ENCODE data around the gene ABI3. TPM values are rescaled to one million over a fixed set of nuclear protein-coding genes. Genes with fewer than 3 reads are reported as not detected.
"Not testable (repeated sequence)": the region's sequence is repeated elsewhere in the genome, so short reads cannot be mapped to it uniquely, and the experiment has no call there.

The ABI3 gene
- total and polyA plus RNA-seq, 4 donors, result 6.9 to 20.0 (median 17.7) TPM

DNA sequence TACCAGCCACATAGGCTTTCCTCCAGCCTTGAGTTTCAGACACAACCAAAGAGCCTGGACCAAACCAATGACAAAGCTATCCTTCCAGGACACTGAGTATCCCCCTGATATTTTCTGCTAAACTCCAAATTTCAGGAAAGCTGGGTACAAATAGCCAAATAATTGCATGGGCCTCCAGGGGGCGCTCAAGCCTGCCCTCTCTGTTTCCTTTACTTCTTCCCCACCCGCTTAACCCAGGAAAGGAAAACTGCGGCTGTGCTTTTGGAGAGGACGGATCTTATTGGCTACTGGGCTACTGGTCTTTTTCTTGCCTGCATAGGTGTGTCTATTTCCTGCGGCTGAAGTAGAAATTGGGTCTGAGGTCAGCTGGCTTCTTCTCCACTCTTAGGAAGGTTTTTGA is 30.2 kb upstream of the ABI3 start:
- WGBS, 2 donors, result 13 to 15% methylated on average over 5 of the region's 5 CpGs
- no peak for ATAC-seq (ENCODE audit: insufficient read depth, low FRiP score)
- peak; percentile 32 to 45 (median 34) for DNase-seq

DNA sequence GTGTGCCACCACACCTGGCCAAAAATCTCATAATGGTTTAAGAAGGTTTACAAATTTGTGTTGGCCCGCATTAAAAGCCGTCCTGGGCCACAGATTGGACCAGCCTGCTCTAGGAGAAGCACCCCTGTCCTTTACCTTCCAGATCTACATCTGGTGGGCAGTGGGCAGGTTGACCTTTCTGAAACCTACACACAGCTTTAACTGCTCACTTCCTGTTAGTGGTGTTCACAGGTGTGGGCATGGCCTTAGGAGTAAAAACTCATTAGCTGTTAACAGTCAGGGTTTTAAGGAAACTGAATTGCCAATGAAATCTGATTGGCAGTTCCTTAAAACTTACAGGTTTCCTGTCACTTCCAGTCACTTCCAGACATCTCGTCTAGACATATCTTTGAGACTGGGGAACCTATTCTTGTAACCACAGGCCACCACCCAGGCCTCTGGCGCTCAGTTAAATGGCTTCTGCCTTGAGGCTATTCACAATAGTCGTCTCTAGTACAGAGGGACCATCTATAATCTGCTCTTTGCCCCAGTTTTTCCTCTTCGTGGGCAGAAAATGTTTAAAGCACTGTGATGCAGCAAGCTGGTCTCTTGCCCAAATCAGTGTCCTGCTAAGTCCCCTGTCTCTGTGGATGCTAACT is 29.4 kb upstream of the ABI3 start:
- TF ChIP-seq, protein P1, sequence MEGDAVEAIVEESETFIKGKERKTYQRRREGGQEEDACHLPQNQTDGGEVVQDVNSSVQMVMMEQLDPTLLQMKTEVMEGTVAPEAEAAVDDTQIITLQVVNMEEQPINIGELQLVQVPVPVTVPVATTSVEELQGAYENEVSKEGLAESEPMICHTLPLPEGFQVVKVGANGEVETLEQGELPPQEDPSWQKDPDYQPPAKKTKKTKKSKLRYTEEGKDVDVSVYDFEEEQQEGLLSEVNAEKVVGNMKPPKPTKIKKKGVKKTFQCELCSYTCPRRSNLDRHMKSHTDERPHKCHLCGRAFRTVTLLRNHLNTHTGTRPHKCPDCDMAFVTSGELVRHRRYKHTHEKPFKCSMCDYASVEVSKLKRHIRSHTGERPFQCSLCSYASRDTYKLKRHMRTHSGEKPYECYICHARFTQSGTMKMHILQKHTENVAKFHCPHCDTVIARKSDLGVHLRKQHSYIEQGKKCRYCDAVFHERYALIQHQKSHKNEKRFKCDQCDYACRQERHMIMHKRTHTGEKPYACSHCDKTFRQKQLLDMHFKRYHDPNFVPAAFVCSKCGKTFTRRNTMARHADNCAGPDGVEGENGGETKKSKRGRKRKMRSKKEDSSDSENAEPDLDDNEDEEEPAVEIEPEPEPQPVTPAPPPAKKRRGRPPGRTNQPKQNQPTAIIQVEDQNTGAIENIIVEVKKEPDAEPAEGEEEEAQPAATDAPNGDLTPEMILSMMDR (IDR thresholded peaks at IDR 0.05; ENCODE audit: control extremely low read depth, extremely low read depth), result no peak
- no peaks in the 10 kb centered on the region for H3K27me3 ChIP-seq (ENCODE audit: control insufficient read depth in 3 of 3, insufficient read depth in 3 of 3, low read length in 2 of 3)
- ATAC-seq (ENCODE audit: insufficient read depth, low FRiP score) (no peak), DNase-seq (no peak)
- no peak overlapping the region for H3K27ac ChIP-seq (ENCODE audit: low read depth in 1 of 2, low read length in 1 of 2)
- H3K36me3 ChIP-seq (ENCODE audit: control insufficient read depth in 4 of 4, insufficient read depth in 4 of 4, low read length in 4 of 4), result no peaks in the 10 kb centered on the region
- peaks cover 0 to 18% (median 10%) of the 10 kb centered on the region in 4 donors for H3K9me3 ChIP-seq (ENCODE audit: control insufficient read depth in 4 of 4, insufficient read depth in 3 of 4, low read length in 3 of 4)
- 76 to 81% methylated on average over 6 of the region's 6 CpGs for WGBS, 2 donors
- no peaks in the 10 kb centered on the region for H3K4me1 ChIP-seq (ENCODE audit: control insufficient read depth in 5 of 5, insufficient read depth in 5 of 5, low read length in 5 of 5)
- no peak overlapping the region for H3K4me3 ChIP-seq
- no peak overlapping the region for H3K9ac ChIP-seq (ENCODE audit: insufficient read depth in 1 of 2, low read length in 2 of 2)

More for the DNA sequence above, 30.2 kb upstream of the ABI3 start:
- peaks cover 0 to 22% (median 15%) of the 10 kb centered on the region in 4 donors for H3K9me3 ChIP-seq (ENCODE audit: control insufficient read depth in 4 of 4, insufficient read depth in 3 of 4, low read length in 3 of 4)
- H3K4me3 ChIP-seq, result no peak overlapping the region
- H3K27me3 ChIP-seq (ENCODE audit: control insufficient read depth in 3 of 3, insufficient read depth in 3 of 3, low read length in 2 of 3), result no peaks in the 10 kb centered on the region
- no peaks in the 10 kb centered on the region for H3K4me1 ChIP-seq (ENCODE audit: control insufficient read depth in 5 of 5, insufficient read depth in 5 of 5, low read length in 5 of 5)
- TF ChIP-seq, protein P1 (IDR thresholded peaks at IDR 0.05; ENCODE audit: control extremely low read depth, extremely low read depth), result peak; percentile 79
- H3K9ac ChIP-seq (ENCODE audit: insufficient read depth in 1 of 2, low read length in 2 of 2), result no peak overlapping the region
- no peak overlapping the region for H3K27ac ChIP-seq (ENCODE audit: low read depth in 1 of 2, low read length in 1 of 2)
- H3K36me3 ChIP-seq (ENCODE audit: control insufficient read depth in 4 of 4, insufficient read depth in 4 of 4, low read length in 4 of 4), result no peaks in the 10 kb centered on the region

DNA sequence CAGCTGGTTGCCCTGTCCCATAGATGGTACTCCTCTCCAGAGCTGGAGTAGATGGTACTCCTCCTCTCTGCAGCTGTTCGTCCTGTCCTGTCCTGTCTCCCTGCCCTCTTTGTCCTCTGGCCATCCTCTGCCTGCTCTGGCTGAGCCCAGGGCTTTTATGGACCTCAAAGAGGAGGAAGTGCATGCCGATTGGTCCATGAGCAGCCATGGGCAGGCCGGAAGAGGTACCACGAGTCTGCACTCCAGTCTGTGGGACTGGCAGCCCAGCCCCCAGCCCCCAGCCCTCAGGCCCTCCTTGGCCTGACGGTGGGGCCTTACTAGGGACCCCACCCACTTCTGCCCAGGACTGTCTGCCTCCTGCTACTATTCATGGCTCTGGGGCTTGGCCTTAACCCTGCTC is 27.2 kb upstream of the ABI3 start:
- ATAC-seq (ENCODE audit: insufficient read depth, low FRiP score) (no peak), DNase-seq (no peak)
- Histone ChIP-seq H3K36me3 (ENCODE audit: control insufficient read depth in 4 of 4, insufficient read depth in 4 of 4, low read length in 4 of 4) (no peaks in the 10 kb centered on the region), H3K9me3 (ENCODE audit: control insufficient read depth in 4 of 4, insufficient read depth in 3 of 4, low read length in 3 of 4) (peaks cover 0 to 9% (median 0%) of the 10 kb centered on the region in 4 donors), H3K4me3 (no peak overlapping the region), H3K4me1 (ENCODE audit: control insufficient read depth in 5 of 5, insufficient read depth in 5 of 5, low read length in 5 of 5) (no peaks in the 10 kb centered on the region), H3K9ac (ENCODE audit: insufficient read depth in 1 of 2, low read length in 2 of 2) (no peak overlapping the region), H3K27me3 (ENCODE audit: control insufficient read depth in 3 of 3, insufficient read depth in 3 of 3, low read length in 2 of 3) (no peaks in the 10 kb centered on the region), H3K27ac (ENCODE audit: low read depth in 1 of 2, low read length in 1 of 2) (no peak overlapping the region)
- WGBS, 2 donors, result 89 to 93% methylated on average over 5 of the region's 5 CpGs
- TF ChIP-seq, protein P1 (IDR thresholded peaks at IDR 0.05; ENCODE audit: control extremely low read depth, extremely low read depth), result no peak

DNA sequence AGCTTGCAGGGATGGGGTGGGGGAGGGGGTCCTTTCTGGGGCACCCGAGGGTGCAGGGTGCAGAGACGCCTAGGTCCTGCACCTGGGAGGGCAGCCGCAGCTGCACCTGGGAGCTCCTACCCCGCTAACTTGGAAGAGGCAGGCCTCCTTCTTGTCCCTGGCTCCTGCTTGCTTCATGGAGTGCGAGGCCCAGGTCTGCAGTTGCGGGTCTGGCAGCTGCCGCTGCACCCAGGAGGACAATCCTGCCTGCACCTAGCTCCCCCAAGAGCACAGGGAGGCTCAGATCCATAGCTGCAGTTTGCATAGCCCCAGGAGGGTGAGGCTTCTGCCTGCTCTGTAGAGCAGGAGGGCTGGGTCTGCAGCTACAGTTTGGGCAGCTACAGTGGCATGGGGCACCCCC is 26.7 kb upstream of the ABI3 start:
- ATAC-seq (ENCODE audit: insufficient read depth, low FRiP score), result no peak
- H3K4me1 ChIP-seq (ENCODE audit: control insufficient read depth in 5 of 5, insufficient read depth in 5 of 5, low read length in 5 of 5), result no peaks in the 10 kb centered on the region

DNA sequence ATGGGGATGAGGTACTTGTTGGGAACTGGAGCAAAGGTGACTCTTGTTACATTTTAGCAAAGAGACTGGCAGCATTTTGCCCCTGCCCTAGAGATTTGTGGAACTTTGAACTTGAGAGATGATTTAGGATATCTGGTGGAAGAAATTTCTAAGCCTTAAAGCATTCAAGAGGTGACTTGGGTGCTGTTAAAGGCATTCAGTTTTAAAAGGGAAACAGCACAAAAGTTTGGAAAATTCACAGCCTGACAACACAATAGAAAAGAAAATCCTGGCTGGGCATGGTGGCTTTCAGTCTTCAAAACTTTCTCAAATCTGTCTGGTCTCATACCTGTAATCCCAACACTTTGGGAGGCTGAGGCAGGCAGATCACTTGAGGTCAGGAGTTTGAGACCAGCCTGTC is 26.0 kb upstream of the ABI3 start:
- not testable (repeated sequence) for H3K27ac ChIP-seq (ENCODE audit: low read depth in 1 of 2, low read length in 1 of 2); H3K9ac ChIP-seq (ENCODE audit: insufficient read depth in 1 of 2, low read length in 2 of 2); H3K9me3 ChIP-seq (ENCODE audit: control insufficient read depth in 4 of 4, insufficient read depth in 3 of 4, low read length in 3 of 4); ATAC-seq (ENCODE audit: insufficient read depth, low FRiP score); H3K4me1 ChIP-seq (ENCODE audit: control insufficient read depth in 5 of 5, insufficient read depth in 5 of 5, low read length in 5 of 5); H3K4me3 ChIP-seq; DNase-seq; H3K27me3 ChIP-seq (ENCODE audit: control insufficient read depth in 3 of 3, insufficient read depth in 3 of 3, low read length in 2 of 3); H3K36me3 ChIP-seq (ENCODE audit: control insufficient read depth in 4 of 4, insufficient read depth in 4 of 4, low read length in 4 of 4)

More for the DNA sequence above, 26.7 kb upstream of the ABI3 start:
- no peak for DNase-seq
- no peaks in the 10 kb centered on the region for H3K27me3 ChIP-seq (ENCODE audit: control insufficient read depth in 3 of 3, insufficient read depth in 3 of 3, low read length in 2 of 3)
- no peak overlapping the region for H3K9ac ChIP-seq (ENCODE audit: insufficient read depth in 1 of 2, low read length in 2 of 2)
- peaks cover 0 to 9% (median 0%) of the 10 kb centered on the region in 4 donors for H3K9me3 ChIP-seq (ENCODE audit: control insufficient read depth in 4 of 4, insufficient read depth in 3 of 4, low read length in 3 of 4)
- H3K36me3 ChIP-seq (ENCODE audit: control insufficient read depth in 4 of 4, insufficient read depth in 4 of 4, low read length in 4 of 4), result no peaks in the 10 kb centered on the region
- H3K27ac ChIP-seq (ENCODE audit: low read depth in 1 of 2, low read length in 1 of 2), result no peak overlapping the region
- no peak overlapping the region for H3K4me3 ChIP-seq
- TF ChIP-seq, protein P1 (IDR thresholded peaks at IDR 0.05; ENCODE audit: control extremely low read depth, extremely low read depth), result no peak
- 90 to 92% methylated on average over 7 of the region's 7 CpGs for WGBS, 2 donors
